Activated CD8-positive, alpha-beta memory T cell treated with anti-CD3 and anti-CD28 coated beads, Interleukin-2, amount 10 ng/mL, durations not matched to agents 7 days and 5 days (primary cell): ENCODE data around the gene OCIAD1. TPM values are rescaled to one million over a fixed set of nuclear protein-coding genes. Genes with fewer than 3 reads are reported as not detected.

ENCODE experiments used
- ATAC-seq: fragments of 150-1000 bp; cut with Tn5 transposase; one replicate; pipeline ENCODE4 v1.10.0; 2021; ENCODE audit warnings: moderate library complexity
- CTCF ChIA-PET: fragments of 350-600 bp; sonication (Branson Sonifier 250); formaldehyde crosslinking; loops from one replicate; lab custom pipeline; 2021; ENCODE audit warnings: antibody characterized with exemption; lab: Charles Lee
- DNase-seq: peaks from one replicate; pipeline ENCODE4 v3.0.0-alpha.2; 2020
- H3K27ac Mint-ChIP-seq: one replicate; pipeline ENCODE4 v1.8.0; 2021; ENCODE audit warnings: mild to moderate bottlenecking, mixed read lengths
- H3K27me3 Mint-ChIP-seq: one replicate; pipeline ENCODE4 v1.8.0; 2021; ENCODE audit warnings: mixed read lengths
- H3K36me3 Mint-ChIP-seq: one replicate; pipeline ENCODE4 v1.8.0; 2021; ENCODE audit warnings: mild to moderate bottlenecking, mixed read lengths
- H3K4me1 Mint-ChIP-seq: one replicate; pipeline ENCODE4 v1.8.0; 2021; ENCODE audit warnings: mixed read lengths
- H3K4me3 Mint-ChIP-seq: one replicate; pipeline ENCODE4 v1.8.0; 2021; ENCODE audit warnings: mild to moderate bottlenecking, moderate library complexity, mixed read lengths
- H3K9me3 Mint-ChIP-seq: one replicate; pipeline ENCODE4 v1.8.0; 2022; ENCODE audit warnings: low read depth, mixed read lengths
- total RNA-seq, 2 experiments: library from RNA; stranded (reverse); gene quantifications; one replicate each; pipeline ENCODE4 v1.2.3, GENCODE V29; 2021

Gene OCIAD1
- total RNA-seq, 2 experiments from 2014 or later: 83.1 to 105 TPM

GRCh38 chr4:48906206-48907173 lies 75.6 kb downstream of the OCIAD1 start, which contains the start of gene OCIAD2:
TSS of gene OCIAD2 (minus strand) at chr4:48906774. CDS start at chr4:48904549, 2,225 bp downstream.
- CTCF ChIA-PET: interaction anchor here (0.5 to 2.3 kb wide), 7 partner anchors 15 to 994 kb away, joined by 3 to 9 read pairs (median 4); no protein-coding TSS in a partner anchor
- DNase-seq (peak; percentile 88), ATAC-seq (peak; percentile 96)
- Mint-ChIP-seq H3K4me3 (peak within 1 kb of the TSS; percentile 85), H3K27ac (peak within 1 kb of the TSS; percentile 87), H3K9me3 (no peaks in the 10 kb centered on the region), H3K4me1 (peaks cover 28% of the 10 kb centered on the region), H3K27me3 (no peaks in the 10 kb centered on the region), H3K36me3 (peaks cover 20% of the 10 kb centered on the region)

DNA sequence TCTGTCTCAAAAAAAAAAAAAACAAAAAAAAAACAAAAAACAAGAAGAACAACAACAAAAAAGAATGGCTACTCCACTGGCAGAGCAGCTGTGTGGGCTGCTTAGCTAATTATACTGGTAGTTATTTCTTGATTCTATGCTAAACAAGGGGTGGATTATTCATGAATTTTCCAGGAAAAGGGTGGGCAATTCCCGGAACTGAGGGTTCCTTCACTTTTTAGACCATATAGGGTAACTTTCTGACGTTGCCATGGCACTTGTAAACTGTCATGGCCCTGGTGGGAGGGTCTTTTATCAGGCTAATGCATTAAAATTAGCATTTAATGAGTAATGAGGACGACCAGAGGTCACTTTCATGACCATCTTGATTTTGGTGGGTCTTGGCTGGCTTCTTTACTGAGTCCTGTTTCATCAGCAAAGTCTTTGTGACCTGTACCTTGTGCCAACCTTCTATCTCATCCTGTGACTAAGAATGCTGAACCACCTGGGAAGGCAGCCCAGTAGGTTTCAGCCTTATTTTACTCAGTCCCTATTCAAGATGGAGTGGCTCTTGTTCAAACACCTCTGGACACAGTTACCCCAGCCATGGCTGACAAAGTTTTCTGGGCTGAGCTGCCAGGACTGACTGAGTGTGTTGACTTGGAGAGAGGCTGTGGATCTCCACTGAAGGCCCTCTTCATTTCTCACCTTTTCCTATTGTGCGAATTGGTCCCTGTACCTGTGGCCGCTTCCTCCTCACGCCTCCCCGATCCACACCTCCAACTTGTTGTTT lies 77.0 kb downstream of the OCIAD1 start:
- DNase-seq (no peak), ATAC-seq (no peak)
- Mint-ChIP-seq H3K4me3 (no peak overlapping the region), H3K9me3 (no peaks in the 10 kb centered on the region), H3K4me1 (peaks cover 28% of the 10 kb centered on the region), H3K27me3 (no peaks in the 10 kb centered on the region), H3K27ac (no peak overlapping the region), H3K36me3 (peaks cover 12% of the 10 kb centered on the region)
- CTCF ChIA-PET: interaction anchor here (2.3 kb wide), 1 partner anchor 50 kb away, joined by 9 read pairs; no protein-coding TSS in a partner anchor

GRCh38 chr4:48908687-48909086 lies 77.8 kb downstream of the OCIAD1 start:
- CTCF ChIA-PET: no interaction called here
- Mint-ChIP-seq H3K27ac (no peak overlapping the region), H3K9me3 (no peaks in the 10 kb centered on the region), H3K4me1 (peaks cover 28% of the 10 kb centered on the region), H3K4me3 (no peak overlapping the region), H3K36me3 (peaks cover 9% of the 10 kb centered on the region), H3K27me3 (no peaks in the 10 kb centered on the region)
- ATAC-seq (no peak), DNase-seq (no peak)

DNA sequence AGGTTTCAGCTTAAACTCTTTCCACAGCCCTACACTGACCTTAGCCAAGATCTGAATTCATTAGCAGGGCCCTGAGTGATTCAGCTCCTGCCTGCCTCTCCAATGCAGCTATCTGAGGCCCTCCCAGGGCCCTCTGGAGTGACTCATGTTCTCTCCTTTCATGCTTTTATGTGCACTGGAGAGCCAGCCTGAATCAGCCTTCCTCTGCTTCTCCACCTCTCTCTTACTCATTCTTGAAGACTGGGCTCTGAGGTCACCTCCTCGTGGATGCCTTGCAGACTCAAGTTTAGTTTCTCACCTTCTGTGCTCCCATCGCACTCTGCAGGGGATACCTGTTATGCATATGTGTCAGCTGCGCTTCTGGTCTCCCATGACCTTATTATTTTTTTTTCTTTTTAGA lies 78.8 kb downstream of the OCIAD1 start:
- DNase-seq (peak; percentile 68), ATAC-seq (peak; percentile 47)
- no peaks in the 10 kb centered on the region for H3K27me3 Mint-ChIP-seq
- H3K9me3 Mint-ChIP-seq: no peaks in the 10 kb centered on the region
- no peak overlapping the region for H3K27ac Mint-ChIP-seq
- CTCF ChIA-PET: no interaction called here
- peaks cover 5% of the 10 kb centered on the region for H3K36me3 Mint-ChIP-seq
- peaks cover 23% of the 10 kb centered on the region for H3K4me1 Mint-ChIP-seq
- no peak overlapping the region for H3K4me3 Mint-ChIP-seq

GRCh38 chr4:48910511-48910910 lies 79.6 kb downstream of the OCIAD1 start:
- no peak overlapping the region for H3K27ac Mint-ChIP-seq
- no peaks in the 10 kb centered on the region for H3K9me3 Mint-ChIP-seq
- ATAC-seq (no peak), DNase-seq (no peak)
- CTCF ChIA-PET: no interaction called here
- H3K36me3 Mint-ChIP-seq: peaks cover 3% of the 10 kb centered on the region
- H3K4me1 Mint-ChIP-seq: peaks cover 15% of the 10 kb centered on the region
- no peaks in the 10 kb centered on the region for H3K27me3 Mint-ChIP-seq
- no peak overlapping the region for H3K4me3 Mint-ChIP-seq

Other genes starting within 250 kb of the OCIAD1 start
- 10 to 100 TPM; 80.8 to 97.3 TPM for gene FRYL, start 50.8 kb upstream of the OCIAD1 start, total RNA-seq
- gene OCIAD2, start 75.7 kb downstream of the OCIAD1 start, total RNA-seq: 10 to 100 TPM; 54.6 to 76.5 TPM
- gene CWH43, start 155.2 kb downstream of the OCIAD1 start, total RNA-seq: not detected